BE2C (cell line): ENCODE measurements around the gene DGKI.

ENCODE experiments used
- DNase-seq: peaks from one replicate; pipeline ENCODE4 v3.0.0-alpha.2; 2020
- H3K27me3 ChIP-seq: fragments of 250-450 bp; sonication (Bioruptor Pico); 2 replicates; pipeline ENCODE4 v1.5.1; 2020; ENCODE audit warnings: mild to moderate bottlenecking
- H3K36me3 ChIP-seq: fragments of 250-450 bp; sonication (Bioruptor Pico); 2 replicates; pipeline ENCODE4 v1.5.1; 2020; ENCODE audit warnings: mild to moderate bottlenecking
- H3K4me1 ChIP-seq: fragments of 250-450 bp; sonication (Bioruptor Pico); 2 replicates; pipeline ENCODE4 v1.5.1; 2020
- H3K4me3 ChIP-seq: 2 replicates; pipeline ENCODE4 v1.5.1; 2011; ENCODE audit warnings: low read depth, low read length
- H3K9me3 ChIP-seq: fragments of 250-450 bp; sonication (Bioruptor Pico); 2 replicates; pipeline ENCODE4 v1.5.1; 2020
- CTCF ChIP-seq: IDR thresholded peaks from 2 replicates; pipeline ENCODE4 v1.5.1; 2012; ENCODE audit warnings: mild to moderate bottlenecking, low read depth, low read length

DGKI gene

DNA sequence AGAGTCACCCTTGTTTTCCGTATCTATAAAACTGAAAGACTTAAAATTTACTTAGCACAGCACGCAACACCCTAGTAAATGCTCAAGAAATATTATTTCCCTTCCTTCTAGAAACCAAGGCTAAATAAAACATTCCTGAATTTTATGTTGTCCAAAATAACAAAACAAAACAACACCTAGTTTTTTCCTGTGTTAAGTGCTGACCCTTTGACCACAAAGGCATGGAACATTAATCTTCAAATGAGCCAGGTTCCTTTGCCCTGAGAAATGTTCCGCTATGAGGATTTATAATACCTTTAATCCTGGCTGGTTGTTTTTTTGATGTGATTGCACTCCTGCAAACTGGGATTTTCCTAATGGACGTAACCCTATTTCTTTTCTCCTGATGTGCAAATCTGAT lies 29.0 kb upstream of the DGKI start:
- Histone ChIP-seq H3K4me3 (no peak overlapping the region), H3K36me3 (peaks cover 3% of the 10 kb centered on the region; the same call in 1 of the 2 replicates), H3K27me3 (no peaks in the 10 kb centered on the region), H3K4me1 (peaks cover 6% of the 10 kb centered on the region), H3K9me3 (no peaks in the 10 kb centered on the region)
- no peak for DNase-seq
- no peak for TF ChIP-seq CTCF

DNA sequence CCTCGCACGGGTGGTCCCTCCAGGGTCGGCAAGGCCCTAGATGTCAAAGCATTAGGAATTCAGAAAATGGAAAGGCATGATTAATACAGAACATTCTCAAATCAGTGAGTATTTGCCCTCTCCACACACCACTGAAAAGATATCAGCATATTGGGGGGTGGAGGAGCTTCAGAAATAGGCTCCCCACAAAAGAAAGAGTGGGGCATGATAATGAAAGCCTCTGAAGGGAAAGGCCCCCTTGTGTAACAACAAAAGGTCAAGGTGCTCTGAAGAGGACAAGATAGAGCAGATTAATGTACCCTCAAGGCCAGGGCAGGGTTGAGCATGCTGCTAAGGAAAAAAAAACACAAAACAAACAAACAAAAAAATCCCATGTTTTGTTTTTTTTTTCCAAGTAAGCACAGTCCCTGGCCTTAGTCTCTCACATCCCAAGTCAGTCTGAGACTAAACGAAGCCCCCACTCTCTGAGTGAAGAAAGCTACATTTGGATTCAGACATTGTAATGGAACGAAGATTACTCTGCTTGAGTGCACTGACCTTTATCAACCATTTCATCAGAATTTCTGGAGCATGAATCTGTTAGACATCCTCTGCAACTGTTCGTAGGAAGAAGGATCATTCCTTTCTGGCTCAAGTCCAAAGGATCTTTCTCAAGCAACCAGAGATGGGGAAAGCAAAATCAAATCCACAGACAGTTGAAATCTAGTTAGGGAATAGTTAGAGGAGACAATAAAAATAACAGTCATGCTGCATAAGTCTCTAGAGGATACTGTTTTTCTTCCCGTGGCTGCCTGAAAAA lies 27.4 kb upstream of the DGKI start:
- H3K4me1 ChIP-seq: peaks cover 6% of the 10 kb centered on the region
- H3K4me3 ChIP-seq: no peak overlapping the region
- DNase-seq: no peak
- no peaks in the 10 kb centered on the region for H3K27me3 ChIP-seq
- H3K36me3 ChIP-seq: no peaks in the 10 kb centered on the region
- TF ChIP-seq CTCF: no peak
- H3K9me3 ChIP-seq: no peaks in the 10 kb centered on the region

DNA sequence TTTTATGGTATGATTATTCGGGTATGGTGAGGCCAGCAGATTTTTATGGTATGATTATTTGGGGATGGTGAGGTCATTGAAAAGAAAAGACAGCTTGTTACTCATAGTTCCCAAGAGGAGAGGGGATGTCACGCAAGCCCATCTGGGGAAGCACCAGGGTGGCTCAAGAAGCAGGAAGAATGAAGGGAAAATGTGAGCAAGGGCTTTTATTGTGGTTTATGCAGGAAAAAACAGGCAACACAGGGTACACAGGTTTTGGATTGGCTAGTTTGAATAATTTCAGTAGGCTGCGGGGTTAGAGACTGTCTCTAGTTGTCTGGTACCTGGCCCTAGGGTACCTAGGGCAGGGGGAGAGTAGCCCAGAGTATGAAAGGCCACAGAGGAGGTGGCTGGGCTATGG lies 26.8 kb upstream of the DGKI start:
- Histone ChIP-seq H3K4me3 (no peak overlapping the region), H3K27me3 (no peaks in the 10 kb centered on the region), H3K9me3 (no peaks in the 10 kb centered on the region), H3K4me1 (peaks cover 6% of the 10 kb centered on the region), H3K36me3 (no peaks in the 10 kb centered on the region)
- DNase-seq: no peak
- TF ChIP-seq CTCF: no peak

DNA sequence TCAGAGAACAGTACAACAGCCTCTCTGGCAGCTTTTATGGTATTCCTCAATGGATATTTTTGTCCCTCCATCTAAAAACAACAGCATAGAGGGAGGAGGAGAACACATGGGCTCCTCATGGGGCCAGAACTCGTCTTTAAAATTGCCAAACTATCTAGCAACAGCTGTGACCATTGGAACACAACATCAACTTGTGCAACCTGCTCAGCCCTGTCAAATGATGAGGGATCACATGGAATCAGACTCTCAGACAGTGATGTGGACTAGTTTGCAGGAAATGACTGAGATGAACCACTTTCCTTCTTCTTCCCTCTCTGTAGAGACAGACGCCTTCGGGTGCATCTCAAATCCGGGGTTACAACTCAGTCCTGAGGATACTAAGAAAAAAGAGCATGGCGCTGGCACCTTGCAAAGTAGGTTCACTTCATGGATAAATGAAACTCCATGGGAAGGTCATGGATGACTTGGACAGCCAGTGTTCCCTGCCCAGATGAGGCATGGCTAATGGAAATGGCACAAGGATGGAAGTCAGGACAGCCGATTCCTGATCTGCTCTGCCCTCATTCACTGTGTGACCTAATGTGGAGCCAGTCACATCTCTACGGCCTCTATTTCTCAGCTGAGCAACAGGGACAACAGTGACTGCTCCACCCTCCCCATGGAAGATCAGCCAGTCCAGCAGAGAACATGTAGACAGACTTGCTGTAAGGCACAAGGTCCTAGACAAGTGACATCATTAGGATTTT lies 24.6 kb upstream of the DGKI start:
- DNase-seq: no peak
- H3K36me3 ChIP-seq: no peaks in the 10 kb centered on the region
- no peaks in the 10 kb centered on the region for H3K9me3 ChIP-seq
- TF ChIP-seq CTCF: no peak
- no peaks in the 10 kb centered on the region for H3K27me3 ChIP-seq
- peaks cover 6% of the 10 kb centered on the region for H3K4me1 ChIP-seq
- no peak overlapping the region for H3K4me3 ChIP-seq

GRCh38 chr7:137870684-137871083 lies 23.9 kb upstream of the DGKI start:
- H3K9me3 ChIP-seq: no peaks in the 10 kb centered on the region
- DNase-seq: no peak
- no peak for TF ChIP-seq CTCF

GRCh38 chr7:137870078-137870477 lies 23.3 kb upstream of the DGKI start:
- Histone ChIP-seq H3K9me3 (no peaks in the 10 kb centered on the region), H3K36me3 (no peaks in the 10 kb centered on the region), H3K4me1 (peaks cover 6% of the 10 kb centered on the region), H3K27me3 (no peaks in the 10 kb centered on the region), H3K4me3 (no peak overlapping the region)
- no peak for TF ChIP-seq CTCF
- DNase-seq: no peak

More at GRCh38 chr7:137870684-137871083, 23.9 kb upstream of the DGKI start:
- H3K4me1 ChIP-seq: peaks cover 6% of the 10 kb centered on the region
- no peaks in the 10 kb centered on the region for H3K27me3 ChIP-seq
- H3K4me3 ChIP-seq: no peak overlapping the region
- H3K36me3 ChIP-seq: no peaks in the 10 kb centered on the region
